Endothelial cell of umbilical vein (primary cell): ENCODE data around the gene KLF13. TPM values are rescaled to one million over a fixed set of nuclear protein-coding genes. Genes with fewer than 3 reads are reported as not detected.

Experiments
- BruUV-seq: library from RNA; stranded (reverse); fragments of 400-500 nt; replicated peaks from 2 replicates; lab custom pipeline; 2021; lab: Mats Ljungman, UMichigan
- CTCF ChIA-PET: fragments of 300-600, 350-600 bp; sonication (Branson Sonifier 250); formaldehyde crosslinking; loops from one replicate; lab custom pipeline; 2021; ENCODE audit warnings: antibody characterized with exemption, inconsistent platforms; lab: Charles Lee
- POLR2A ChIA-PET: fragments of 300-600, 350-600 bp; sonication (Branson Sonifier 250); formaldehyde crosslinking; loops from one replicate; lab custom pipeline; 2021; ENCODE audit warnings: antibody characterized with exemption, inconsistent platforms; lab: Charles Lee
- DNase-seq: peaks from one replicate; pipeline ENCODE4 v3.0.0-alpha.2; 2011; ENCODE audit warnings: low read depth, low spot score
- FAIRE-seq: peaks from 2 replicates; lab custom pipeline; 2011; peaks lifted over from hg19 to GRCh38; lab: Jason Lieb, UNC
- H2AFZ ChIP-seq: 2 replicates; pipeline ENCODE4 v1.6.0; 2012; ENCODE audit warnings: low read depth, low read length, control low read depth, inconsistent platforms
- H3K27ac ChIP-seq: 2 replicates; pipeline ENCODE4 v1.5.1; 2011; ENCODE audit warnings: low read depth, mild to moderate bottlenecking, control low read depth, low read length, moderate library complexity; ENCODE audit not compliant: insufficient read depth
- H3K27me3 ChIP-seq, 2 experiments: 2 replicates each; pipeline versions ENCODE4 v1.6.0 to v1.6.1; 2011; ENCODE audit warnings: low read length in 2 of 2, mixed read lengths in 1 of 2; ENCODE audit not compliant: control insufficient read depth in 2 of 2, insufficient read depth in 2 of 2
- H3K36me3 ChIP-seq, 2 experiments: 2 replicates in 1 of 2; 3 replicates in 1 of 2; pipeline ENCODE4 v1.5.1; 2011; ENCODE audit warnings: low read length in 2 of 2, mild to moderate bottlenecking in 1 of 2, moderate library complexity in 1 of 2; ENCODE audit not compliant: control insufficient read depth in 2 of 2, insufficient read depth in 2 of 2; ENCODE audit errors: extremely low read depth in 1 of 2
- H3K4me1 ChIP-seq: 3 replicates; pipeline ENCODE4 v1.5.1; 2011; ENCODE audit warnings: mild to moderate bottlenecking, low read length; ENCODE audit not compliant: control insufficient read depth, insufficient read depth; ENCODE audit errors: extremely low read depth
- H3K4me2 ChIP-seq: 2 replicates; pipeline ENCODE4 v1.6.1; 2011; ENCODE audit warnings: low read length, control low read depth, mixed read lengths; ENCODE audit not compliant: insufficient read depth
- H3K4me3 ChIP-seq, 3 experiments: fragments of 200-600 bp in 1 of 3; sonication (generic), shearing (Covaris generic) in 1 of 3; replicated peaks in 1 of 3; 2 replicates each; pipeline ENCODE4 v1.5.1; 2011 to 2016; ENCODE audit warnings: control low read depth in 3 of 3, low read length in 3 of 3, mild to moderate bottlenecking in 2 of 3, inconsistent platforms in 1 of 3, low read depth in 1 of 3, moderate library complexity in 1 of 3; ENCODE audit not compliant: insufficient read depth in 1 of 3
- H3K79me2 ChIP-seq: 2 replicates; pipeline ENCODE4 v1.6.0; 2012; ENCODE audit warnings: low read length, inconsistent platforms; ENCODE audit not compliant: control insufficient read depth, insufficient read depth
- H3K9ac ChIP-seq: replicated peaks from 2 replicates; pipeline ENCODE3; 2011; ENCODE audit warnings: low read length, control low read depth; ENCODE audit not compliant: insufficient read depth; ENCODE audit errors: extremely low read depth
- H3K9me1 ChIP-seq: replicated peaks from 3 replicates; pipeline ENCODE4 v1.6.0; 2011; ENCODE audit warnings: mild to moderate bottlenecking, low read length; ENCODE audit not compliant: control insufficient read depth, insufficient read depth; ENCODE audit errors: extremely low read depth
- H3K9me3 ChIP-seq: replicated peaks from 2 replicates; pipeline ENCODE4 v1.5.1; 2012; ENCODE audit warnings: low read length, inconsistent platforms; ENCODE audit not compliant: control insufficient read depth, insufficient read depth
- H4K20me1 ChIP-seq: replicated peaks from 2 replicates; pipeline ENCODE3; 2011; ENCODE audit warnings: mild to moderate bottlenecking, low read length; ENCODE audit not compliant: control insufficient read depth, insufficient read depth; ENCODE audit errors: extremely low read depth
- CTCF ChIP-seq, 2 donors: IDR thresholded peaks; 1 replicate in 1 of 2; 2 replicates in 1 of 2; pipeline ENCODE4 v1.5.1; 2011; ENCODE audit warnings: low read length in 2 of 2, mild to moderate bottlenecking in 2 of 2, moderate library complexity in 2 of 2, control low read depth in 1 of 2, inconsistent platforms in 1 of 2, low read depth in 1 of 2; ENCODE audit not compliant: insufficient read depth in 1 of 2; ENCODE audit errors: extremely low read depth in 1 of 2
- EZH2 ChIP-seq: IDR thresholded peaks from 2 replicates; pipeline ENCODE4 v1.6.1; 2012; ENCODE audit warnings: borderline replicate concordance, low read depth, mild to moderate bottlenecking, moderate library complexity, low read length, inconsistent platforms; ENCODE audit not compliant: severe bottlenecking
- FOS ChIP-seq: IDR thresholded peaks from 2 replicates; pipeline ENCODE4 v1.6.1; 2011; ENCODE audit warnings: mild to moderate bottlenecking, low read length, moderate library complexity, borderline replicate concordance; ENCODE audit not compliant: insufficient read depth
- GATA2 ChIP-seq: IDR thresholded peaks from 2 replicates; pipeline ENCODE4 v1.7.0; 2011; ENCODE audit warnings: low read depth, mild to moderate bottlenecking, moderate library complexity, mixed read lengths, low read length; ENCODE audit not compliant: insufficient read length, insufficient read depth
- JUN ChIP-seq: IDR thresholded peaks from 2 replicates; pipeline ENCODE4 v1.6.1; 2011; ENCODE audit warnings: borderline replicate concordance, low read depth; ENCODE audit not compliant: insufficient read length, insufficient read depth
- MAX ChIP-seq: IDR thresholded peaks from 2 replicates; pipeline ENCODE4 v1.6.1; 2011; ENCODE audit not compliant: insufficient read depth, insufficient read length
- MYC ChIP-seq: IDR thresholded peaks from one replicate; pipeline ENCODE4 v1.6.1; 2011; ENCODE audit warnings: mild to moderate bottlenecking, low read depth, low read length
- POLR2A ChIP-seq: IDR thresholded peaks from 2 replicates; pipeline ENCODE4 v1.6.1; 2012; ENCODE audit warnings: low read depth, mild to moderate bottlenecking, control low read depth, low read length
- POLR2AphosphoS5 ChIP-seq: IDR thresholded peaks from 2 replicates; pipeline ENCODE4 v1.6.1; 2012; ENCODE audit warnings: low read depth, mild to moderate bottlenecking, control low read depth, low read length, moderate library complexity; ENCODE audit not compliant: insufficient read depth
- dilution Hi-C: fragments of 300-500 bp; cut with MboI; formaldehyde crosslinking; loops from one replicate; pipeline ENCODE4 v1.15.0; 2019; ENCODE audit warnings: low sequenced_read_pairs; ENCODE audit not compliant: extremely low pct_ligation_motif_present
- intact Hi-C: fragments of 100-400 bp; cut with micrococcal nuclease; formaldehyde crosslinking; loops from one replicate; pipeline ENCODE4 v1.10.0; 2022
- polyA plus RNA-seq, 4 experiments: library from polyadenylated mRNA; depleted of rRNA in 3 of 4; stranded (reverse) in 3 of 4; unstranded in 1 of 4; fragments of >200 nt; gene quantifications; 2 replicates each; pipeline versions ENCODE4 v1.2.1 to v1.2.3, GENCODE V29; 2011 to 2012; ENCODE audit warnings: missing spikeins in 1 of 4
- total RNA-seq: library from RNA; stranded (reverse); gene quantifications from 2 replicates; pipeline ENCODE4 v1.2.3, GENCODE V29; 2021

KLF13 gene
- total and polyA plus RNA-seq, 2 donors (not counting 3 experiments of a cell fraction or from before 2014, with no cell fraction given): 10.1 to 31.9 TPM

- CTCF ChIA-PET: no interaction called here
- TF ChIP-seq POLR2AphosphoS5 (no peak), POLR2A (no peak), EZH2 (no peak), JUN (no peak)
- Histone ChIP-seq H3K4me1 (no peaks in the 10 kb centered on the region), H3K4me3 (no peak overlapping the region), H3K9me3 (no peaks in the 10 kb centered on the region), H3K4me2 (no peak overlapping the region), H3K9ac (no peak overlapping the region), H3K36me3 (no peaks in the 10 kb centered on the region), H4K20me1 (no peaks in the 10 kb centered on the region), H3K27ac (no peak overlapping the region), H3K79me2 (no peaks in the 10 kb centered on the region), H3K9me1 (no peaks in the 10 kb centered on the region), H3K27me3 (peaks cover 4 to 8% of the 10 kb centered on the region in 2 experiments), H2AFZ (no peak overlapping the region)
- no TSS peak for BruUV-seq
- no peak for FAIRE-seq
- intact Hi-C loops: no loop called here
- no peak for DNase-seq
- dilution Hi-C loops: loop anchor here (25.0 kb wide), 1 partner anchor 89 kb away; no protein-coding TSS in a partner anchor
- POLR2A ChIA-PET: no interaction called here
Observed at GRCh38 chr15:31301673-31301990, 25.0 kb upstream of the KLF13 start.

- no TSS peak for BruUV-seq
- no peak overlapping the region for H2AFZ ChIP-seq
- no peaks in the 10 kb centered on the region for H3K9me1 ChIP-seq
- DNase-seq (no peak), FAIRE-seq (no peak)
- no peak overlapping the region for H3K27ac ChIP-seq
- no peaks in the 10 kb centered on the region for H3K4me1 ChIP-seq
- peaks cover 2 to 4% of the 10 kb centered on the region in 2 experiments for H3K27me3 ChIP-seq
- H3K79me2 ChIP-seq: no peaks in the 10 kb centered on the region
- intact Hi-C loops (no loop called here), dilution Hi-C loops (loop anchor here (25.0 kb wide), 1 partner anchor 90 kb away; no protein-coding TSS in a partner anchor)
- no peak overlapping the region for H3K9ac ChIP-seq
- no peaks in the 10 kb centered on the region for H3K9me3 ChIP-seq
- ChIA-PET CTCF (no interaction called here), POLR2A (no interaction called here)
- no peak overlapping the region for H3K4me3 ChIP-seq
- no peaks in the 10 kb centered on the region for H4K20me1 ChIP-seq
- no peaks in the 10 kb centered on the region for H3K36me3 ChIP-seq
- TF ChIP-seq GATA2 (no peak), FOS (no peak), MAX (no peak), EZH2 (no peak), MYC (no peak), POLR2AphosphoS5 (no peak), CTCF (IDR thresholded peaks at IDR 0.05; ENCODE audit: extremely low read depth in 1 of 2, insufficient read depth in 1 of 2, low read depth in 1 of 2, low read length in 2 of 2) (no peak), JUN (no peak), POLR2A (no peak)
- no peak overlapping the region for H3K4me2 ChIP-seq
Observed at GRCh38 chr15:31302029-31302657, 24.5 kb upstream of the KLF13 start.
